ENCODE results near the gene PSMD5. TPM values are rescaled to one million over a fixed set of nuclear protein-coding genes. Genes with fewer than 3 reads are reported as not detected.
A peak's percentile ranks its signal among the peaks of the same experiment; 100 is the strongest.

The PSMD5 gene
- total and polyA plus RNA-seq, 10 of the 15 experiments (the other 5 are each of a cell fraction or from before 2014, with no cell fraction given) = 8.8 to 47.7 (median 25.1) TPM

GRCh38 chr9:120792898-120793765 is 49.6 kb downstream of the PSMD5 start, which contains the start of gene FBXW2 (continued):
- peak; percentile 52 for TF ChIP-seq E2F8 (IDR thresholded peaks at IDR 0.05; ENCODE audit: low read depth, partially characterized antibody)
- TF ChIP-seq ASH2L (IDR thresholded peaks at IDR 0.05; ENCODE audit: borderline replicate concordance, low read depth) = peak; percentile 92; the same call in 1 of the 2 replicates
- TF ChIP-seq POU2F2 (IDR thresholded peaks at IDR 0.05; ENCODE audit: borderline replicate concordance, low read depth, low read length) = peak; percentile 40; the same call in 1 of the 3 replicates
- no peak for TF ChIP-seq FOXK2 (IDR thresholded peaks at IDR 0.05)
- no peak for TF ChIP-seq HSF1 (IDR thresholded peaks at IDR 0.05; ENCODE audit: low read depth, low read length)
- no peak for TF ChIP-seq HDAC6 (IDR thresholded peaks at IDR 0.05; ENCODE audit: unreplicated experiment)
- TF ChIP-seq JUND (IDR thresholded peaks at IDR 0.05; ENCODE audit: low read depth, low read length) = no peak
- peak; percentile 84 for TF ChIP-seq TAF1 (IDR thresholded peaks at IDR 0.05; ENCODE audit: borderline replicate concordance, low read depth, low read length)
- TF ChIP-seq TARDBP (IDR thresholded peaks at IDR 0.05; ENCODE audit: borderline replicate concordance) = no peak
- TF ChIP-seq POLR2AphosphoS2 (IDR thresholded peaks at IDR 0.05; ENCODE audit: low read depth, low read length) = peak; percentile 75; the same call in 1 of the 2 replicates
- peak; percentile 94 for TF ChIP-seq POLR2A (IDR thresholded peaks at IDR 0.05; ENCODE audit: low read depth, low read length)
- no peak for TF ChIP-seq EP300 (IDR thresholded peaks at IDR 0.05; ENCODE audit: borderline replicate concordance in 1 of 2, control insufficient read depth in 1 of 2, low read depth in 2 of 2, low read length in 2 of 2)
- no peak for TF ChIP-seq CEBPB (IDR thresholded peaks at IDR 0.05; ENCODE audit: borderline replicate concordance in 1 of 2, low read depth in 2 of 2, low read length in 2 of 2)
- peak; percentile 73 for TF ChIP-seq EED (IDR thresholded peaks at IDR 0.05; ENCODE audit: low read depth)
- TF ChIP-seq KDM1A (IDR thresholded peaks at IDR 0.05; ENCODE audit: borderline replicate concordance) = no peak
- TF ChIP-seq ZBED1 (IDR thresholded peaks at IDR 0.05; ENCODE audit: borderline replicate concordance) = no peak
- no peak for TF ChIP-seq ZNF274 (IDR thresholded peaks at IDR 0.05; ENCODE audit: insufficient read depth, insufficient read length)
- peak; percentile 89 for TF ChIP-seq SMAD5 (IDR thresholded peaks at IDR 0.05; ENCODE audit: low read depth)
- TF ChIP-seq USF2 (IDR thresholded peaks at IDR 0.05; ENCODE audit: borderline replicate concordance, low read depth, low read length) = no peak
- TF ChIP-seq MYB (IDR thresholded peaks at IDR 0.05; ENCODE audit: borderline replicate concordance, low read depth, low read length) = no peak
- TF ChIP-seq BCL3 (IDR thresholded peaks at IDR 0.05; ENCODE audit: borderline replicate concordance, insufficient read depth, low read depth, low read length, poor library complexity, severe bottlenecking) = peak; percentile 29
- TF ChIP-seq E2F4 (IDR thresholded peaks at IDR 0.05; ENCODE audit: low read depth, low read length) = no peak

All from GM12878 (cell line).